HG03039 (cell line): Measurements from ENCODE around the gene WDR12.
"Not testable (repeated sequence)": the region's sequence is repeated elsewhere in the genome, so short reads cannot be mapped to it uniquely, and the experiment has no call there.

Experiments used
- ATAC-seq: cut with Tn5 transposase; IDR thresholded peaks from one replicate; pipeline ENCODE4 v1.9.1; 2021; ENCODE audit warnings: mild to moderate bottlenecking, moderate library complexity; ENCODE audit not compliant: unreplicated experiment

Gene WDR12

GRCh38 chr2:202911512-202912341 lies at the start of gene WDR12, which contains the start of gene CARF:
Gene WDR12, minus strand, starts transcription at chr2:202911673. Its CDS starts 197 bp downstream, at chr2:202911476.
Gene CARF, plus strand, starts transcription at chr2:202912275. Its CDS starts 29,628 bp downstream, at chr2:202941903.
- ATAC-seq, result peak; percentile 72

- no peak for ATAC-seq
Observed at GRCh38 chr2:202960524-202960923, 49.1 kb upstream of the WDR12 start.

- ATAC-seq, result no peak
Observed at GRCh38 chr2:202950592-202950991, 39.1 kb upstream of the WDR12 start.

- not testable (repeated sequence) for ATAC-seq
Observed at GRCh38 chr2:202949333-202949732, 37.9 kb upstream of the WDR12 start.

GRCh38 chr2:202945497-202945896 lies 34.0 kb upstream of the WDR12 start:
- ATAC-seq, result no peak

- ATAC-seq, result no peak
Observed at GRCh38 chr2:202944816-202945215, 33.3 kb upstream of the WDR12 start.

GRCh38 chr2:202944408-202944807 lies 32.9 kb upstream of the WDR12 start:
- no peak for ATAC-seq

- ATAC-seq, result no peak
Observed at GRCh38 chr2:202941771-202942170, 30.3 kb upstream of the WDR12 start.

GRCh38 chr2:202938960-202939359 lies 27.5 kb upstream of the WDR12 start:
- ATAC-seq, result no peak

GRCh38 chr2:202934456-202934855 lies 23.0 kb upstream of the WDR12 start:
- ATAC-seq, result no peak

GRCh38 chr2:202933958-202934357 lies 22.5 kb upstream of the WDR12 start:
- ATAC-seq, result no peak

GRCh38 chr2:202933139-202933510 lies 21.7 kb upstream of the WDR12 start:
- no peak for ATAC-seq

GRCh38 chr2:202932425-202933138 lies 21.1 kb upstream of the WDR12 start:
- no peak for ATAC-seq

- ATAC-seq, result no peak
Observed at GRCh38 chr2:202918860-202919259, 7.4 kb upstream of the WDR12 start.

- ATAC-seq, result peak; percentile 43
Observed at GRCh38 chr2:202912342-202913201, 1.1 kb upstream of the WDR12 start.

- ATAC-seq, result no peak
Observed at GRCh38 chr2:202911203-202911511, 316 bp downstream of the WDR12 start.

GRCh38 chr2:202910698-202911097 lies 775 bp downstream of the WDR12 start:
- ATAC-seq, result no peak

- ATAC-seq, result not testable (repeated sequence)
Observed at GRCh38 chr2:202910250-202910649, 1.2 kb downstream of the WDR12 start.

- ATAC-seq, result no peak
Observed at GRCh38 chr2:202909394-202910192, 1.9 kb downstream of the WDR12 start.

GRCh38 chr2:202908186-202908585 lies 3.3 kb downstream of the WDR12 start:
- no peak for ATAC-seq
